ENCODE data around the gene MRPL38. TPM values are rescaled to one million over a fixed set of nuclear protein-coding genes. Genes with fewer than 3 reads are reported as not detected.
A peak's percentile ranks its signal among the peaks of the same experiment; 100 is the strongest.

The MRPL38 gene
- total RNA-seq (30.5 TPM), polyA plus RNA-seq (78.6 TPM)
- long read RNA-seq, donor 1, partial matches to known transcripts: 0 of 3 reads
- long read RNA-seq, donor 1, other reads (novel, unspliced or antisense): 0 of 3 reads
- long read RNA-seq, donor 2: 0 reads
- long read RNA-seq, donor 3, transcript MRPL38-201 (9 exons, 1,888 nt): major isoform, 22 of 25 reads
- long read RNA-seq, donor 3, partial matches to known transcripts: 0 of 25 reads
- long read RNA-seq, donor 3, other reads (novel, unspliced or antisense): 0 of 25 reads
- long read RNA-seq, donor 4, transcript MRPL38-201 (9 exons, 1,888 nt): major isoform, 14 of 17 reads
- long read RNA-seq, donor 4, partial matches to known transcripts: 0 of 17 reads
- long read RNA-seq, donor 4, other reads (novel, unspliced or antisense): 0 of 17 reads
- long read RNA-seq, donor 5, transcript MRPL38-201 (9 exons, 1,888 nt): major isoform, 27 of 41 reads
- long read RNA-seq, donor 5, partial matches to known transcripts: 0 of 41 reads
- long read RNA-seq, donor 5, other reads (novel, unspliced or antisense): 6 of 41 reads
- long read RNA-seq, donor 6, transcript MRPL38-201 (9 exons, 1,888 nt): major isoform, 22 of 27 reads
- long read RNA-seq, donor 6, partial matches to known transcripts: 0 of 27 reads
- long read RNA-seq, donor 6, other reads (novel, unspliced or antisense): 0 of 27 reads
- long read RNA-seq, donor 7, transcript MRPL38-201 (9 exons, 1,888 nt): major isoform, 18 of 22 reads
- long read RNA-seq, donor 7, partial matches to known transcripts: 0 of 22 reads
- long read RNA-seq, donor 7, other reads (novel, unspliced or antisense): 0 of 22 reads
- long read RNA-seq, donor 8, partial matches to known transcripts: 0 of 6 reads
- long read RNA-seq, donor 8, other reads (novel, unspliced or antisense): 0 of 6 reads
- long read RNA-seq, donor 9, transcript MRPL38-201 (9 exons, 1,888 nt): major isoform, 6 of 11 reads
- long read RNA-seq, donor 9, partial matches to known transcripts: 0 of 11 reads
- long read RNA-seq, donor 9, other reads (novel, unspliced or antisense): 0 of 11 reads
- long read RNA-seq, donor 10, transcript MRPL38-201 (9 exons, 1,888 nt): major isoform, 14 of 16 reads
- long read RNA-seq, donor 10, partial matches to known transcripts: 0 of 16 reads
- long read RNA-seq, donor 10, other reads (novel, unspliced or antisense): 0 of 16 reads

GRCh38 chr17:75904749-75905521 lies at the start of gene MRPL38:
Gene MRPL38, minus strand, starts transcription at chr17:75904884. Its CDS starts 9 bp downstream, at chr17:75904875.
- 6% methylated on average over 69 of the region's 69 CpGs for WGBS
- Histone ChIP-seq H3K4me3 (ENCODE audit: low read length in 2 of 2) (peak within 1 kb of the TSS; percentile 81 to 84), H3K27me3 (ENCODE audit: control insufficient read depth in 2 of 2, insufficient read depth in 1 of 2, low read length in 1 of 2) (no peaks in the 10 kb centered on the region), H3K4me1 (ENCODE audit: control insufficient read depth in 2 of 2, insufficient read depth in 2 of 2, low read length in 2 of 2) (peaks cover 17 to 30% of the 10 kb centered on the region in 2 donors), H3K27ac (ENCODE audit: low read depth in 1 of 2, low read length in 1 of 2) (peak within 1 kb of the TSS; percentile 85 to 87), H3K36me3 (ENCODE audit: control insufficient read depth in 2 of 2, insufficient read depth in 2 of 2, low read length in 1 of 2) (peaks cover 20 to 22% of the 10 kb centered on the region in 2 donors), H3K9me3 (ENCODE audit: control insufficient read depth in 2 of 2, insufficient read depth in 1 of 2, low read length in 1 of 2) (no peaks in the 10 kb centered on the region)
- DNase-seq (ENCODE audit: low read depth in 6 of 9, low spot score in 9 of 9): peak; percentile 63 to 95 (median 87)

DNA sequence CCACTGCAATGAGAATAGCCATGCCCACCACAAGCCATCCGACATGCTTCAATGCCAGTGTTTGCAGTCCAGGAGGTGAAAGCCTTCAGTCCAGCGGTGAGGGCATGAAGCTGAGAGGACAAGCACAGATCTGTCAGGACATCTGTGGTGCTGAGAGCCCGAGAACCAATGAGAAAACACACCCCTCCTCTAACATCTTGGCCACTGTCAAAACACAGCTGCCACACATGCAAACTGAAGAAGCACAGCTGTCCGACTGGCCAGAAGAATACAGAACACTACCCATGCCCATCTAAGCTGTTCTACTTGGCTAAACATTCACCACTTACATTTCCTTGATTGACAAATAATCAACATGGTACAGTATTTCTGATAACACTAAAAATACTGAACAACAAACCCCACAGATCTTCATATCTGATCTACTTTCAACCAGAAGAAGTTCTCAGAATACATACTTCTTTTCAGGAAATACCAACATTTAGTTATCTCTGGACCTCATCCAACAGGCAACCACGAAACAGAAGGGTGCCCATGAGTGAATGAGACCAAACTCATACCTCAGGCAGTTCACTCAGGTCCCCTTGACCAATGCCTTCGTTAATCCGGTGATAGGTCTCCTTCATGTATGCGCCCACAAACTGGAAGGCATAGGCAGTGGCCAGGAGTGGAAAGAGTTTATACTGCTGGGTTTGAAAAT lies 46.3 kb upstream of the MRPL38 start:
- no peak overlapping the region for H3K4me3 ChIP-seq (ENCODE audit: low read length in 2 of 2)
- H3K4me1 ChIP-seq (ENCODE audit: control insufficient read depth in 2 of 2, insufficient read depth in 2 of 2, low read length in 2 of 2): no peaks in the 10 kb centered on the region
- H3K9me3 ChIP-seq (ENCODE audit: control insufficient read depth in 2 of 2, insufficient read depth in 1 of 2, low read length in 1 of 2): no peaks in the 10 kb centered on the region
- H3K27me3 ChIP-seq (ENCODE audit: control insufficient read depth in 2 of 2, insufficient read depth in 1 of 2, low read length in 1 of 2): no peaks in the 10 kb centered on the region
- peaks cover 70 to 90% of the 10 kb centered on the region in 2 donors for H3K36me3 ChIP-seq (ENCODE audit: control insufficient read depth in 2 of 2, insufficient read depth in 2 of 2, low read length in 1 of 2)
- no peak overlapping the region for H3K27ac ChIP-seq (ENCODE audit: low read depth in 1 of 2, low read length in 1 of 2)
- WGBS: 90% methylated on average over 8 of the region's 8 CpGs
- no peak for DNase-seq (ENCODE audit: low read depth in 6 of 9, low spot score in 9 of 9)

DNA sequence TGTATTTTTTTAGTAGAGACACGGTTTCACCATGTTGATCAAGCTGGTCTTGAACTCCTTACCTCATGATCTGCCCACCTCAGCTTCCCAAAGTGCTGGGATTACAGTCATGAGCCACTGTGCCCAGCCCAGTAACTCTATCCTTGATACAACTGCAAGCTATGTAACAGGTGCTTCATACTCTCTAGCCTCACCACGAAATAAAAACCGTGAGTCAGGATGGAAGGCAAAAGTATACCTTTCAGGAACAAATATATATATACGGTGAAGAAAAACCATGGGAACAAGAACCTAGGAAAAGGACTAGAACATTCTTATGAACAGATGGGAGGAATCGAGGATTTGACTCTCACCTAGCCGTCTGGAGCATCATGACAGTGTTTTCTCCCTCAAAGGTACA lies 45.7 kb upstream of the MRPL38 start:
- 98% methylated on average over 6 of the region's 6 CpGs for WGBS
- no peaks in the 10 kb centered on the region for H3K27me3 ChIP-seq (ENCODE audit: control insufficient read depth in 2 of 2, insufficient read depth in 1 of 2, low read length in 1 of 2)
- no peak overlapping the region for H3K27ac ChIP-seq (ENCODE audit: low read depth in 1 of 2, low read length in 1 of 2)
- no peak for DNase-seq (ENCODE audit: low read depth in 6 of 9, low spot score in 9 of 9)
- H3K4me3 ChIP-seq (ENCODE audit: low read length in 2 of 2): no peak overlapping the region
- no peaks in the 10 kb centered on the region for H3K9me3 ChIP-seq (ENCODE audit: control insufficient read depth in 2 of 2, insufficient read depth in 1 of 2, low read length in 1 of 2)
- peaks cover 68 to 89% of the 10 kb centered on the region in 2 donors for H3K36me3 ChIP-seq (ENCODE audit: control insufficient read depth in 2 of 2, insufficient read depth in 2 of 2, low read length in 1 of 2)
- H3K4me1 ChIP-seq (ENCODE audit: control insufficient read depth in 2 of 2, insufficient read depth in 2 of 2, low read length in 2 of 2): no peaks in the 10 kb centered on the region

DNA sequence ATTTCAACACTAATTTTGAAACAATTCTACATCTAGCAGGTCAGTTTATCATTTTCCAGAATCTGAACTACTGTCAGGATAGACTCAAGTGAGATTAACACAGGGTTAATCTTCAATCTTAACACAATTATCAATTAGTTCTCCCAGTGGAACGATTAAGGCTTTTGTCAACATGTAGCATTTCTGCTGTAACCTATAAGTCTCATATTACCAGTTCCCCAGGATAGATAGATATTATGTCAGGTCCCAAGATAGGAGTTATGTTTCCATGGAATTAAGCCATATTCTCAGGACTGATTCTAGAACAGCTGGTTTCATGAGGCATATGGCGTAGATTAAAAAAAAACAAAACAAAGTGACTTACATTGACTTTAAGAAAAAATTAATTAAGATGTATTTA lies 40.5 kb upstream of the MRPL38 start:
- Histone ChIP-seq H3K27ac (ENCODE audit: low read depth in 1 of 2, low read length in 1 of 2) (no peak overlapping the region), H3K4me1 (ENCODE audit: control insufficient read depth in 2 of 2, insufficient read depth in 2 of 2, low read length in 2 of 2) (peaks cover 8 to 10% of the 10 kb centered on the region in 2 donors), H3K27me3 (ENCODE audit: control insufficient read depth in 2 of 2, insufficient read depth in 1 of 2, low read length in 1 of 2) (no peaks in the 10 kb centered on the region), H3K9me3 (ENCODE audit: control insufficient read depth in 2 of 2, insufficient read depth in 1 of 2, low read length in 1 of 2) (no peaks in the 10 kb centered on the region), H3K4me3 (ENCODE audit: low read length in 2 of 2) (no peak overlapping the region), H3K36me3 (ENCODE audit: control insufficient read depth in 2 of 2, insufficient read depth in 2 of 2, low read length in 1 of 2) (peaks cover 32 to 45% of the 10 kb centered on the region in 2 donors)
- DNase-seq (ENCODE audit: low read depth in 6 of 9, low spot score in 9 of 9): no peak
- 94% methylated on average over 2 of the region's 2 CpGs for WGBS

DNA sequence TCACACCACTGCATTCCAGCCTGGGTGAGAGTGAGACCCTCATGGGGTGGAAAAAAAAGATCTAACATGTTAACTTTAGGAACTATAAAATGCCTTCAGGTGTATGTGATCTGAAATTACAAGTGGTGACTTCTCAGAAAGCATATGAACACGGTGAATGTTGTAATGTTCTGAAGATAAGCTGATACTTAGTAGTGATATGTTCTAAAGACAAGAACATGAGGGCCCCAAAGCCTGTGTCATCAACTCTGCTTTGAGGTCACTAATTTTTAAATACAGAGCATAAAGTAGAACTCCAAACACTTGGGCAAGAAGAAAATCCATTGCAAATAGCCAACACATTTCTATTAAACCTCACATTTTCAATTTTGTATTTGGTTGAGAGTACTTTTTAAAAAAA lies 38.8 kb upstream of the MRPL38 start:
- Histone ChIP-seq H3K27ac (ENCODE audit: low read depth in 1 of 2, low read length in 1 of 2) (no peak overlapping the region), H3K36me3 (ENCODE audit: control insufficient read depth in 2 of 2, insufficient read depth in 2 of 2, low read length in 1 of 2) (peaks cover 19 to 28% of the 10 kb centered on the region in 2 donors), H3K4me1 (ENCODE audit: control insufficient read depth in 2 of 2, insufficient read depth in 2 of 2, low read length in 2 of 2) (peaks cover 10 to 11% of the 10 kb centered on the region in 2 donors), H3K27me3 (ENCODE audit: control insufficient read depth in 2 of 2, insufficient read depth in 1 of 2, low read length in 1 of 2) (no peaks in the 10 kb centered on the region), H3K9me3 (ENCODE audit: control insufficient read depth in 2 of 2, insufficient read depth in 1 of 2, low read length in 1 of 2) (no peaks in the 10 kb centered on the region), H3K4me3 (ENCODE audit: low read length in 2 of 2) (no peak overlapping the region)
- WGBS: 95% methylated on average over 1 of the region's 1 CpG
- DNase-seq (ENCODE audit: low read depth in 6 of 9, low spot score in 9 of 9): no peak

DNA sequence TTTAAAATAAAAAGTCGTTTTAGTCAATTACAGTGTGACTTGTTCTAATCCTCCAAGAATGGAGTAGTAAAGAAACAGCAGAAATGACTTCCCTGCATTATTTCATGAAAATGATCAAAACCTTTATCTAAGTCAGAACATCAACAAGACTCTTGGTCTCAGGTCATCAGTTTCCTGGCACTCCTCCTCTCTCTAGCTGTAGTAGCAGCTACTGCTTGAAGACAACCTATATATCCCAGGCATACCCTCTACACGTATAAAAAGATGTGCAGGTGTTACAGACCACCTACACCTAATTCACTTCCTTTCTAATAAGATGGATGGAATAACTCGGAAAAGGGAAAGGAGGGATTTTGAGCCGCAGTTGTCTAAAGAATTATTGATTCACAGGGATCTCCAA lies 37.8 kb upstream of the MRPL38 start:
- Histone ChIP-seq H3K4me3 (ENCODE audit: low read length in 2 of 2) (no peak overlapping the region), H3K27me3 (ENCODE audit: control insufficient read depth in 2 of 2, insufficient read depth in 1 of 2, low read length in 1 of 2) (no peaks in the 10 kb centered on the region), H3K27ac (ENCODE audit: low read depth in 1 of 2, low read length in 1 of 2) (no peak overlapping the region), H3K36me3 (ENCODE audit: control insufficient read depth in 2 of 2, insufficient read depth in 2 of 2, low read length in 1 of 2) (peaks cover 8 to 18% of the 10 kb centered on the region in 2 donors), H3K4me1 (ENCODE audit: control insufficient read depth in 2 of 2, insufficient read depth in 2 of 2, low read length in 2 of 2) (peaks cover 10 to 11% of the 10 kb centered on the region in 2 donors), H3K9me3 (ENCODE audit: control insufficient read depth in 2 of 2, insufficient read depth in 1 of 2, low read length in 1 of 2) (no peaks in the 10 kb centered on the region)
- 83% methylated on average over 4 of the region's 4 CpGs for WGBS
- no peak for DNase-seq (ENCODE audit: low read depth in 6 of 9, low spot score in 9 of 9)

DNA sequence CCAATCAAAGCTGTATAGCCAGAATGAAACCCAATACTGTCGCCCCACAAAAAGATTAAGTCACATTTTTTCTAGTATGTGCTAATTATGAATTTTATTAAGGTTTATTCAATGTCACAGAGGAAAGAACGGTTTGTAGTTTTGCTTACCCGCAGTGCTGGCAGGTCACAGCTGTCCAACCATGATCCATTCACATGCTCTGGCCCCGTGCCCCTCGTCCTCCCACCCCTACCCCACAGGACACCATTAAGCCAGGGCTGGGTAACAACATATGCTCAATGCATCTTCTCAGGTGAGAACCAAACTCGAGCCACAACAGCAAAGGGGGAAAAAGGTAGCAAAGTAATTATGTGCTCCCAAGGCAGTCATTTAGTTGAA lies 36.7 kb upstream of the MRPL38 start:
- no peak for DNase-seq (ENCODE audit: low read depth in 6 of 9, low spot score in 9 of 9)
- Histone ChIP-seq H3K27ac (ENCODE audit: low read depth in 1 of 2, low read length in 1 of 2) (no peak overlapping the region), H3K4me3 (ENCODE audit: low read length in 2 of 2) (peak overlapping the region; percentile 86 to 88)

More for the DNA sequence above, 36.7 kb upstream of the MRPL38 start:
- H3K9me3 ChIP-seq (ENCODE audit: control insufficient read depth in 2 of 2, insufficient read depth in 1 of 2, low read length in 1 of 2): no peaks in the 10 kb centered on the region
- no peaks in the 10 kb centered on the region for H3K27me3 ChIP-seq (ENCODE audit: control insufficient read depth in 2 of 2, insufficient read depth in 1 of 2, low read length in 1 of 2)
- peaks cover 7 to 10% of the 10 kb centered on the region in 2 donors for H3K36me3 ChIP-seq (ENCODE audit: control insufficient read depth in 2 of 2, insufficient read depth in 2 of 2, low read length in 1 of 2)
- WGBS: 75% methylated on average over 6 of the region's 6 CpGs
- H3K4me1 ChIP-seq (ENCODE audit: control insufficient read depth in 2 of 2, insufficient read depth in 2 of 2, low read length in 2 of 2): peaks cover 10 to 11% of the 10 kb centered on the region in 2 donors
